IPS DF 4.7 (cell line): ENCODE data around the gene PPP1R8.
"Not testable (repeated sequence)": the region's sequence is repeated elsewhere in the genome, so short reads cannot be mapped to it uniquely, and the experiment has no call there.

Experiments used
- DNase-seq: peaks from one replicate; pipeline ENCODE4 v3.0.0-alpha.2; 2013; ENCODE audit warnings: low spot score; ENCODE audit errors: extremely low read depth

The PPP1R8 gene

DNA sequence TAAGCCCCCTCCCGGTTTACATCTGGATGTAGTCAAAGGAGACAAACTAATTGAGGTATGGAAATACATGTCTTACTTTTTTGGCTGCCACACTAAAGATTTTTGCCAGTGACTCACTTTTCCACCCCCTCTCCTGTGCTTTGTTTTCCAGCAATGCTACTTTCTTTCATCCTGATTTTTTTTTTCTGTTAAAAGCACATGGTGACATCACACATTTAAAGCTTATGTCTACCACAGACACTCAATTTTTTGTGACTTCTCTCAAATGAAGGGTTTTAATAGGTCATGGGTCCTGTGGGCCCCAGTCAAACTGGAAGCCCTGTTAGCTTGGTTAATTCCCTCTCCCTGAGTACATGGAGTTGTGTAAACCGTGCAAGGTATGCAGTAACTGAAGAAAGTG is 2.2 kb downstream of the PPP1R8 start:
- no peak for DNase-seq

GRCh38 chr1:27833470-27833869 is 2.9 kb downstream of the PPP1R8 start:
- DNase-seq, result no peak

- no peak for DNase-seq
Observed at GRCh38 chr1:27835046-27835445, 4.5 kb downstream of the PPP1R8 start.

DNA sequence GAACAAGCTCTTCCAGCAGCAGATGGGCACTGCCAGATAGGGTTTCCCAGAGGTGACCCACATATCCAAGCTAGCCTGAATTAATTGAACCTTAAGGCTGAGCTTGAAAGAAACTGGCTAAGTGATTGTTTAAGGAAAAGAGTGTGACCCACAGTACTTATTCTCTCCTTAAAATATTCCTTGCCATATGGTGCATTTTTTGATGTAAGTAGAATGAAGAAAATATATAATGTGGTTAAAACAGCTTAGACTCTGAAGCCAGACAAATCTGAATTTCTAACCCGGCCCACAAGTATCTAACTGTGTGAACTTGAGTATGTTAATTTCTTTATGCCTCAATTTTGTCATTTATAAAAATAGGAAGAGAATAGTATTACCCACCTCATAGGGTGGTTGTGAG is 4.9 kb downstream of the PPP1R8 start:
- no peak for DNase-seq

GRCh38 chr1:27849951-27850350 is 19.4 kb downstream of the PPP1R8 start:
- DNase-seq, result no peak

GRCh38 chr1:27855085-27855484 is 24.5 kb downstream of the PPP1R8 start:
- DNase-seq, result no peak

DNA sequence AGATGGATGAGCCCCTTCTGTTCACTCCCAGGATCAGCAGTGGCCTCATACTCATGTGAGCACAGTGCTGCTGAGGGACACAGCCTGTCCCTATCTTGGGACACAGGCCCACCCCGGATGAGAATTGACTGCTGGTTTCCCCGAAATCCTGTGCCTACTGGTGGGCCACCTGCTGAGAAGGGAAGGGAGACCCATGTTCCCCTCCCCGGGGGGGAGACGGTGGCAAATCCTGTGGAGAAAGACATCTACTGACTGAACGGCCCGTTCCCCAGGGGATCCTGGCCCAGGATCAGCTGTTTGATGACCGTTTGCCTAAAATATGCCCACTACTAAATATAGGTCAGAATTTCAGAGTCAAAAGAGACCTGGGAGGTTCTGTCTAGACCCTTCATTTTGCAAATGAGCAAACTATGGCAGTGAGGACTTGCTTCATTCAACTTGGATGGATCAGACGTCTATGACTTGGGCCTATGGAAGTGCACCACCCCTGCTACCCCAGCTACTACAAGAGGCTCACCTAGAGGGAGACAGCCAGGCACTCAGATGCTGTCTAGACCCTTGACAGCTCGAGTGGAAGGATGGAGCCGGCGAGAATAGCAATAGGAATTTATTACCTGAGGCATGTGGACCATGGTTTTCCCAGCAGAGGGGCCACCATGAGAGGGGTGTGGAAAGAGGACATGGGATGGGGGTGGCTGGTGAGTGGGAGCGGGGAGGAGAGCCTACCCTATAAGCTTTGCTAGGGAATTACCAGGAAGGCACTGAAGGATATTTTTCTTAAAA is 26.2 kb downstream of the PPP1R8 start:
- no peak for DNase-seq

- not testable (repeated sequence) for DNase-seq
Observed at GRCh38 chr1:27857552-27857951, 27.0 kb downstream of the PPP1R8 start.

GRCh38 chr1:27858072-27858948 is 27.7 kb downstream of the PPP1R8 start:
- peak; percentile 68 for DNase-seq

GRCh38 chr1:27858949-27859576 is 28.5 kb downstream of the PPP1R8 start:
- DNase-seq, result no peak

GRCh38 chr1:27861436-27861835 is 30.9 kb downstream of the PPP1R8 start:
- no peak for DNase-seq

DNA sequence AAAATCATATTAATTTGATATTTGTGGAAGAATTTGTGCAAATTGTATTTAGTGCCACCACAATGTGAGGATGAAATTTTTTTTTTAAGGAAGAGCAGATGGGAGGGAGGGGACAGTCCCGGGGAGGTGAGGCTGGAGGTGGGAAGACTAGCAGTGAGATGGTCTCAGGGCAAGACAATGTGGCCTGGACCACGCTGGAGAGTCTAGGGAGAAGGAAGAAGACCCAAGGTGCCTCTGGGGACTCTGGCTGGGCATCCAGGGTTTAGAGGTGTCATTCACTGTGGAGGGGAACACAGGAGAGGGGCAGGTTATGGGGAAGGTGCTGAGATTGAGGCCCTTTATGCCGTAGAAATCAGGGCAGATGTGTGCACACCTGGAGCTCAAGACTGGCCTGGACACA is 31.4 kb downstream of the PPP1R8 start:
- DNase-seq, result no peak

- DNase-seq, result no peak
Observed at GRCh38 chr1:27862671-27863537, 32.3 kb downstream of the PPP1R8 start.

DNA sequence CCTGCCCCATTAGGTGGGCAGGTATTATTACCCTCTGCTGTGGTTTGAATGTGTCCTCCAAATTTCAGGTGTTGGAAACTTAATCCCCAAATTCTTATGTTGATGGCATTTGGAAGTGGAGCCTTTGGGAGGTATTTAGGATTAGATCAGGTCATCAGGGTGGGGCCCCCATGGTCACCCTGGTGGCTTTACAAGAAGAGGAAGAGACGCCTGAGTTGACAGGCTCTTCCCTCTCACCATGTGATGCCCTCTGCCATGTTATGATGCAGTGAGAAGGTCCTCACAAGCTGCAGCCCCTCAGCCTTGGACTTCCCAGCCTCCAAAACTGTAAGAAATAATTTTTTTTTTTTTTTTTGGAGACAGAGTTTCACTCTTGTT is 32.9 kb downstream of the PPP1R8 start:
- no peak for DNase-seq

DNA sequence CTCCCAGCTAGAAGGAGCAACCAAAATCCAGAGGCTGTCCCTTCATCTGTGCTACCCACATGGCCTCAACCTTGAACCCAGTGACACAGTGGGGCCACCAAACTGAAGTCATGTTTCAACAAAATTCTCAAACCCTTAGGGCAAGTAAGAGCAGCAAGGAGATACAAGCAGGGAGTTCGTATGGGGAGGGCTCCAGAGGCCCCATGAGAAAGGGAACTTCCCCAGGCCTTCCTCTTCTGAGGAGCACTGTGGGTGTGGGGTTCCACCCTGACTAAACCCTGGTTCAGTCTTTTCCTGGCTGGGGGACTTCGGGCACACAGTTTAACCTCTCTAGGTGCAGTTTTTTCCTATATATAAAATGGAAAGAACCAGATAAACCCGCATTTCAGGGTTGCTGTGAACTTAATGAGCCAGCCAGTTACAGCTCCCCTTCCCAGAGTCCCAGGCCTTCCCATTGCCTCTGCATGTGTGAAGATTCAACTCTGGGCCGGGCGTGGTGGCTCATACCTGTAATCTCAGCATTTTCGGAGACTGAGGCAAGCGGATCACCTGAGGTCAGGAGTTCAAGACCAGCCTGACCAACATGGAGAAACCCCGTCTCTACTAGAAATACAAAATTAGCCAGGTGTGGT is 33.8 kb downstream of the PPP1R8 start:
- no peak for DNase-seq

DNA sequence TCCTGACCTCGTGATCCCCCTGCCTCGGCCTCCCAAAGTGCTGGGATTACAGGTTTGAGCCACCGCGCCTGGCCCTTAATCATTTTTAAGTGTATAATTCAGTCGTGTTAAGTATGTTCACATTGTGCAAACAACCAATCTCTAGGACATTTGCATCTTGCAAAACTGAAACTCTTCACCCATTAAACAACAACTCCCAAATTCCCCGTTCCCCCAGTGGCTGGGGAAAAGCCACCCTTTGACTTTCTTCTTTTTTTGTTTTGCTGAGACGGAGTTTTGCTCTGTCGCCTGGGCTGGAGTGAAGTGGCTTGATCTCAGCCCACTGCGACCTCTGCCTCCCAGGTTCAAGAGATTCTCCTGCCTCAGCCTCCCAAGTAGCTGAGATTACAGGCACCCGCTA is 35.2 kb downstream of the PPP1R8 start:
- DNase-seq, result no peak

GRCh38 chr1:27868556-27868931 is 38.0 kb downstream of the PPP1R8 start:
- no peak for DNase-seq

GRCh38 chr1:27868932-27869718 is 38.5 kb downstream of the PPP1R8 start:
- DNase-seq, result no peak

GRCh38 chr1:27869719-27870085 is 39.1 kb downstream of the PPP1R8 start:
- DNase-seq, result no peak

DNA sequence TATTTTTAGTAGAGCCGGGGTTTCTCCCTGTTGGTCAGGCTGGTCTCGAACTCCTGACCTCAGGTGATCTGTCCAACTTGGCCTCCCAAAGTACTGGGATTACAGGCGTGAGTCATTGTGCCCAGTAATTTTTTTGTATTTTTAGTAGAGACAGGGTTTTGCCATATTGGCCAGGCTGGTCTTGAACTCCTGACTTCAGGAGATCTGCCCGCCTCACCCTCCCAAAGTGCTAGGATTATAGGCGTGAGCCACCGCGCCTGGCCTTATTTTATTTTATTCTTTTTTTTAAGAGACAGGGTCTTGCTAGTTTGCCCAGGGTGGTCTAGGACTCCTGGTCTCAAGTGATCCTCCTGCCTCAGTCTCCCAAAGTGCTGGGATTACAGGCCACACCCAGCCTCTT is 40.5 kb downstream of the PPP1R8 start:
- DNase-seq, result not testable (repeated sequence)
